Activated naive CD4-positive, alpha-beta T cell treated with anti-CD3 and anti-CD28 coated beads, Interleukin-2, amount 10 ng/mL, durations not matched to agents 7 days and 5 days (primary cell): ENCODE measurements around the gene RDH5.
A peak's percentile ranks its signal among the peaks of the same experiment; 100 is the strongest.
"Not testable (repeated sequence)": the region's sequence is repeated elsewhere in the genome, so short reads cannot be mapped to it uniquely, and the experiment has no call there.

Source experiments
- CTCF ChIA-PET: fragments of 350-600 bp; sonication (Branson Sonifier 250); formaldehyde crosslinking; loops from one replicate; lab custom pipeline; 2021; ENCODE audit warnings: antibody characterized with exemption; lab: Charles Lee
- DNase-seq: peaks from one replicate; pipeline ENCODE4 v3.0.0-alpha.2; 2020
- H3K27ac Mint-ChIP-seq: one replicate; pipeline ENCODE4 v1.8.0; 2021; ENCODE audit warnings: mild to moderate bottlenecking, moderate library complexity, mixed read lengths
- H3K27me3 Mint-ChIP-seq: one replicate; pipeline ENCODE4 v1.8.0; 2021; ENCODE audit warnings: mild to moderate bottlenecking, mixed read lengths
- H3K36me3 Mint-ChIP-seq: one replicate; pipeline ENCODE4 v1.8.0; 2021; ENCODE audit warnings: mixed read lengths
- H3K4me1 Mint-ChIP-seq: one replicate; pipeline ENCODE4 v1.8.0; 2021; ENCODE audit warnings: mixed read lengths
- H3K4me3 Mint-ChIP-seq: one replicate; pipeline ENCODE4 v1.8.0; 2021; ENCODE audit warnings: mild to moderate bottlenecking, moderate library complexity, mixed read lengths
- H3K9me3 Mint-ChIP-seq: one replicate; pipeline ENCODE4 v1.8.0; 2021; ENCODE audit warnings: mixed read lengths

Gene RDH5

GRCh38 chr12:55745361-55746173 is 25.4 kb downstream of the RDH5 start:
- H3K36me3 Mint-ChIP-seq, result peaks cover 12% of the 10 kb centered on the region
- peak overlapping the region; percentile 91 for H3K4me3 Mint-ChIP-seq
- H3K27ac Mint-ChIP-seq, result no peak overlapping the region
- CTCF ChIA-PET, result interaction anchor here (2.6 to 3.4 kb wide), 4 partner anchors 8 to 194 kb away, joined by 8 to 18 read pairs (median 11); no protein-coding TSS in a partner anchor
- peaks cover 37% of the 10 kb centered on the region for H3K27me3 Mint-ChIP-seq
- no peak for DNase-seq
- H3K4me1 Mint-ChIP-seq, result peaks cover 44% of the 10 kb centered on the region
- H3K9me3 Mint-ChIP-seq, result no peaks in the 10 kb centered on the region

- peak overlapping the region; percentile 30 for H3K27ac Mint-ChIP-seq
- H3K27me3 Mint-ChIP-seq, result peaks cover 32% of the 10 kb centered on the region
- H3K36me3 Mint-ChIP-seq, result peaks cover 20% of the 10 kb centered on the region
- H3K9me3 Mint-ChIP-seq, result no peaks in the 10 kb centered on the region
- CTCF ChIA-PET, result interaction anchor here (0.8 to 3.4 kb wide), 2 partner anchors 9 to 10 kb away, joined by 4 to 18 read pairs; no protein-coding TSS in a partner anchor
- H3K4me3 Mint-ChIP-seq, result peak overlapping the region; percentile 27
- DNase-seq, result no peak
- H3K4me1 Mint-ChIP-seq, result peaks cover 38% of the 10 kb centered on the region
Observed at GRCh38 chr12:55746174-55746912, 26.1 kb downstream of the RDH5 start.

- peaks cover 27% of the 10 kb centered on the region for H3K27me3 Mint-ChIP-seq
- DNase-seq, result no peak
- peaks cover 36% of the 10 kb centered on the region for H3K4me1 Mint-ChIP-seq
- peaks cover 21% of the 10 kb centered on the region for H3K36me3 Mint-ChIP-seq
- CTCF ChIA-PET, result interaction anchor here (0.8 to 3.4 kb wide), 2 partner anchors 9 to 10 kb away, joined by 4 to 18 read pairs; no protein-coding TSS in a partner anchor
- H3K9me3 Mint-ChIP-seq, result no peaks in the 10 kb centered on the region
- no peak overlapping the region for H3K27ac Mint-ChIP-seq
- no peak overlapping the region for H3K4me3 Mint-ChIP-seq
Observed at GRCh38 chr12:55746913-55747231, 26.7 kb downstream of the RDH5 start.

DNA sequence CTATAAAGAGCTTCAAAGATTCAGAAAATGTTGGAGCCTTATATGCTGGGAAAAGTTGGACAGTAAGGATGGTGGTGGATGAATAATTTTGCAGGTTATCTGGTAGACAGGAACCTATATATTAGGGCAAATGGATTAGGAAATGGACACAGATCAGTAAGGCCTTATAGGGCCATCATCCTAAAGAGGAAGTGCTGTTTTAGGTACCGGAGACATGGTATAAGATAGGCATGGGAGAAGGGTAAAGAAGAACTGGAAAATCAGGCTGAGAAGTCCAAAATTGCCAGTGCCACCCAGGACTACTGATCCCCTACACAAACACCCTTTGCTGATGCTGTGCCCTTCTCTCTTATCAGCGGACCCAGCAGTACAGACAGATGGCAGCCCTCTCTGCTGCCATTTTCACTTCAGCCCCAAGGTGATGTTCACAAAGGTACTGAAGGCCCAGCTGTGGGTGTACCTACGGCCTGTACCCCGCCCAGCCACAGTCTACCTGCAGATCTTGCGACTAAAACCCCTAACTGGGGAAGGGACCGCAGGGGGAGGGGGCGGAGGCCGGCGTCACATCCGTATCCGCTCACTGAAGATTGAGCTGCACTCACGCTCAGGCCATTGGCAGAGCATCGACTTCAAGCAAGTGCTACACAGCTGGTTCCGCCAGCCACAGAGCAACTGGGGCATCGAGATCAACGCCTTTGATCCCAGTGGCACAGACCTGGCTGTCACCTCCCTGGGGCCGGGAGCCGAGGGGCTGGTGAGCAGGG is 28.2 kb downstream of the RDH5 start:
- CTCF ChIA-PET, result interaction anchor here (0.7 to 3.4 kb wide), 3 partner anchors 11 to 282 kb away, joined by 3 to 18 read pairs (median 3); no protein-coding TSS in a partner anchor
- peaks cover 33% of the 10 kb centered on the region for H3K36me3 Mint-ChIP-seq
- H3K27ac Mint-ChIP-seq, result peak overlapping the region; percentile 53
- H3K27me3 Mint-ChIP-seq, result peaks cover 15% of the 10 kb centered on the region
- H3K9me3 Mint-ChIP-seq, result no peaks in the 10 kb centered on the region
- no peak overlapping the region for H3K4me3 Mint-ChIP-seq
- H3K4me1 Mint-ChIP-seq, result peaks cover 25% of the 10 kb centered on the region
- DNase-seq, result no peak

- Mint-ChIP-seq H3K36me3 (peaks cover 56% of the 10 kb centered on the region), H3K27me3 (no peaks in the 10 kb centered on the region), H3K9me3 (no peaks in the 10 kb centered on the region), H3K4me3 (no peak overlapping the region), H3K27ac (no peak overlapping the region), H3K4me1 (no peaks in the 10 kb centered on the region)
- DNase-seq, result no peak
- CTCF ChIA-PET, result interaction anchor here (0.6 to 1.9 kb wide), 4 partner anchors 11 to 57 kb away, joined by 3 to 8 read pairs (median 4); no protein-coding TSS in a partner anchor
Observed at GRCh38 chr12:55755246-55755645, 35.1 kb downstream of the RDH5 start.

DNA sequence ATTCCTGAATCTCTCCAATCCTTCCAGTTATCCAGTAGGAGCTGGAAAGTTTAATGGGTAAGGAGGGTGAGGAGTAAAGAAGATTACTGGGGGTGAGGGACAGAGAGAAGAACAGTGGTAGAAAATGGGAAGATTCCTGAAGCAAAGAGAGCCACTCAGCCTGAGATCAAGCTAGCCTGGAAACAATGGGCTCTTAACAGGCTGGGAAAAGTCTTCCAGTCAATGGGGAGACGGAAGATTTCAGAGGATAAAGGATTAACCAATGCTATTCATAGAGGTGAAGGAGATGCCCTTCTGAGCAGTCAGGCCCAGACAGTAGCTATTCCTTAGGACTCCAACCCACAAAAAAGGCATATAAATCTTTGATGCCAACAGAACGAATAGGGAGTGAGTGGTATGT is 37.5 kb downstream of the RDH5 start:
- no peaks in the 10 kb centered on the region for H3K27me3 Mint-ChIP-seq
- H3K36me3 Mint-ChIP-seq, result peaks cover 51% of the 10 kb centered on the region
- no peaks in the 10 kb centered on the region for H3K9me3 Mint-ChIP-seq
- CTCF ChIA-PET, result interaction anchor here (1.7 kb wide), 1 partner anchor 183 kb away, joined by 4 read pairs; no protein-coding TSS in a partner anchor
- no peak overlapping the region for H3K4me3 Mint-ChIP-seq
- no peaks in the 10 kb centered on the region for H3K4me1 Mint-ChIP-seq
- H3K27ac Mint-ChIP-seq, result no peak overlapping the region
- no peak for DNase-seq

GRCh38 chr12:55758575-55758974 is 38.4 kb downstream of the RDH5 start:
- not testable (repeated sequence) for H3K27ac Mint-ChIP-seq

DNA sequence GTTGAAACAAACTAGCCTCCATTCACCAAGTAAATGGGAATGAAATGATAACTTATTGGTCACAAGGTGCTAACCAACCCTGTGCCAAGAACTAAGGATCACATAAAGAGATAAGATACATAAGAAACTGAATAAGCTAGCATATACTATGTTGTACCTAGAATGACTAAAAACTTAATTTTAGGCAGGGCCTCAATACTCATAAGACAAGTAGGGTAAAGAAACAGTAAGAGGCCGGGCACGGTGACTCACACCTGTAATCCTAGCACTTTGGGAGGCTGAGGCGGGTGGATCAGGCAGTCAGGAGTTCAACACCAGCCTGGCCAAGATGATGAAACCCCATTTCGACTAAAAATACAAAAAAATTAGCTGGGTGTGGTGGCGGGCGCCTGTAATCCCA is 40.5 kb downstream of the RDH5 start:
- CTCF ChIA-PET, result no interaction called here
- Mint-ChIP-seq H3K4me1 (no peaks in the 10 kb centered on the region), H3K9me3 (no peaks in the 10 kb centered on the region), H3K27me3 (no peaks in the 10 kb centered on the region), H3K4me3 (no peak overlapping the region), H3K36me3 (peaks cover 44% of the 10 kb centered on the region), H3K27ac (no peak overlapping the region)
- no peak for DNase-seq

More at GRCh38 chr12:55758575-55758974, 38.4 kb downstream of the RDH5 start:
- H3K4me1 Mint-ChIP-seq, DNase-seq, H3K27me3 Mint-ChIP-seq, CTCF ChIA-PET, H3K9me3 Mint-ChIP-seq, H3K4me3 Mint-ChIP-seq: not testable (repeated sequence)
- peaks cover 47% of the 10 kb centered on the region for H3K36me3 Mint-ChIP-seq

DNA sequence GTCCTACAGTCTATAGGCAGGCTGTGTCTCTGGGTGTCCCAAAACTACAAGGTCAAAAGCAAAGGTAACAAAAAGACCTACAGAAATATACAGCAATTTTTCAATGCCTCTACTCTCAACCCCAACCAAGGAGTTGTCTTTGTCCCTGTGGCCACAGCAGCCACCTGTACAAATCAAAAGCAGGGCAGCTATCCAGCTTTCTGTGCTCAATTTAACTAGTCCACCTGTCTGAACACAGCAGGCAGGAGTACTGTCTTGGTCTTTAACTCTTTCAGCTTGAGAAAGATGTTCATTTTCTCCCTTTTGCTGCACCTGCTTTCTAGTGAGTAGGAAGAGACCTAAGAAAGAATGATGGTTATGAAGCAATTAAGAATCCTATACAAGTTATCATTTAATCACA is 42.5 kb downstream of the RDH5 start:
- CTCF ChIA-PET, result interaction anchor here (0.7 kb wide), 1 partner anchor 282 kb away, joined by 3 read pairs; no protein-coding TSS in a partner anchor
- Mint-ChIP-seq H3K36me3 (peaks cover 47% of the 10 kb centered on the region), H3K27ac (no peak overlapping the region), H3K9me3 (no peaks in the 10 kb centered on the region), H3K27me3 (no peaks in the 10 kb centered on the region), H3K4me1 (no peaks in the 10 kb centered on the region), H3K4me3 (no peak overlapping the region)
- no peak for DNase-seq

DNA sequence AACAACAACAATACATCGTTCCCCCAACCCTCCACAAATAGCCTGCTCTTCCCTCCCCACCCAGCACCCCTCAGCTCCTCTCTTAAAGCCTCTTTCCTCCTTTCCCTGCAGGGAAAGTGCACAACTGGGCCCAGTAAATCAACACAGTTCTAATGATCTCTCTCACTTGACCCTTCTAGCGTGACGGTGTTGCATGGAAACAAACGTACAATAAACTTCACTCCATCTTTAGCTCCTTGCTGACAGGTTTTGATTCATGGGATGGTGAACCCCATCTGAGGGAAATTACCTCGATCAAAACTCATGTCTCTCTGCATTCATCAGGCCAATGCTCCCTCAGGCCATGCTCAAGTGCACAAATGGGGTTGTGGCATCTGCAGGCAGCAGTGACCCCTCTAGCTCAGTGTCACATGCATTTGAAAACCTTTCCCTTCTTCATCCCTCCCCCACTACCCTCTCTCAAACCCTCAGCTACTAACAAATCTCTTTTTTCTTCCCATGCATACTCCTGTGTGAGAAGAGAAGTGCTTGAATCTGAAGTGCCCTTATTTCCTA is 45.6 kb downstream of the RDH5 start:
- peaks cover 35% of the 10 kb centered on the region for H3K36me3 Mint-ChIP-seq

GRCh38 chr12:55767156-55767555 is 47.0 kb downstream of the RDH5 start:
- Mint-ChIP-seq H3K4me3 (no peak overlapping the region), H3K9me3 (no peaks in the 10 kb centered on the region), H3K27ac (peak overlapping the region; percentile 7), H3K36me3 (peaks cover 42% of the 10 kb centered on the region), H3K4me1 (no peaks in the 10 kb centered on the region), H3K27me3 (no peaks in the 10 kb centered on the region)
- CTCF ChIA-PET, result interaction anchor here (0.9 kb wide), 1 partner anchor 173 kb away, joined by 3 read pairs; no protein-coding TSS in a partner anchor
- no peak for DNase-seq

More for the DNA sequence above, 45.6 kb downstream of the RDH5 start:
- Mint-ChIP-seq H3K27ac (no peak overlapping the region), H3K4me3 (no peak overlapping the region), H3K9me3 (no peaks in the 10 kb centered on the region), H3K4me1 (no peaks in the 10 kb centered on the region), H3K27me3 (no peaks in the 10 kb centered on the region)
- no peak for DNase-seq
- CTCF ChIA-PET, result no interaction called here

- H3K9me3 Mint-ChIP-seq, result no peaks in the 10 kb centered on the region
- H3K27me3 Mint-ChIP-seq, result no peaks in the 10 kb centered on the region
- peaks cover 49% of the 10 kb centered on the region for H3K36me3 Mint-ChIP-seq
- peaks cover 5% of the 10 kb centered on the region for H3K4me1 Mint-ChIP-seq
- H3K4me3 Mint-ChIP-seq, result no peak overlapping the region
- CTCF ChIA-PET, result interaction anchor here (1.0 kb wide), 1 partner anchor 169 kb away, joined by 3 read pairs; no protein-coding TSS in a partner anchor
- no peak overlapping the region for H3K27ac Mint-ChIP-seq
- no peak for DNase-seq
Observed at GRCh38 chr12:55771736-55772135, 51.5 kb downstream of the RDH5 start.
